NCI-H1417 treated with DMSO at 0.1 percent for 48 hours (cell line): Measurements from ENCODE around the gene ISM1.
"Not testable (repeated sequence)": the region's sequence is repeated elsewhere in the genome, so short reads cannot be mapped to it uniquely, and the experiment has no call there.

Experiments
- DNase-seq: peaks from one replicate; lab custom pipeline; 2025; lab: John Stamatoyannopoulos, UW

The ISM1 gene

DNA sequence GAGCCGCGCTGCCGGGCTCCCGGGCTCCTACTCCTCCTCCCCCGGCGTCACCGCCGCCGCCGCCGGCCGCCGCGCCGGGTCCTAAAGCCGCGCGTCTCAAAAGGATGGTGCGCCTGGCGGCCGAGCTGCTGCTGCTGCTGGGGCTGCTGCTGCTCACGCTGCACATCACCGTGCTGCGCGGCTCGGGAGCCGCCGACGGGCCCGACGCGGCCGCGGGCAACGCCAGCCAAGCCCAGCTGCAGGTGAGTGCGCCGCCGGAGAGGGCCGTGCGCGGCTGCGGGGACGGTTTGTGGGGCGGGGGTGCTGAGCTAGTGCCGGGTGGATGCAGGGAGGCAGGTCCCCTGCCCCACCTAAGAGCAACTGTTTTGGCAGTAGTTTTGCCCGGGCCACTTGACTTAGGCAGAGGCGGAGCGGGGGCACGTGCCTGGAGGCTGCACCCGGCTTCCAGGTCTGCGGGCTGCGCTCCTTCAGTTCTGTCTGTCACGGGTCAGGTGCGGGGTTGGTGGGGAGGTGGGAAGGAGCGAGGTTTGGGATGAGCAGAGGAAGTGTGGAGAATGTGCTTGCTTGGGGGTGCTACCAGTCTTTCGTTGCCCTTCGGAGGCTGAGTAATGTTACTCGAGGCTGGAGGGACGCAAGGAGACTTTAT, 722 bp downstream of the ISM1 start:
- DNase-seq, result no peak

DNA sequence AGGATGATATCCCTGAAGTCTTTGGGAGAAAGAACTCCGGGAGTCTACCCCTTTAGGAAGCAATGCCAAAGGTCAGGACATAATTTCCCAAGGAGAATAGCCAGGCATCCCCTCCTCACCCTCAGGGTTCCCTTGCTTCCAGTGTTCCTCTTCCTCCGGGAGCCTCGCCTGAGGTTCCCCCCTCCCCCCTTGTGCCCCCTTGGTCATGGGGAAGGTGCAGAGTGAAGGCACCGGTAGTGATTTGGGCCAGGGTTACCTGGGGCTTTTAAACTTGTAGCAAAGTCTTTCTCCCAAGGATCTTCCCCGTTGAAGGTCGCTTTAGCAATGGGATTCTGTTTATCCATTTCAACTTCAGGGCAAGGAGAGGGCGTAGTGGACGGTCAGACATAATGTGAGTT, 1.2 kb downstream of the ISM1 start:
- DNase-seq, result no peak

DNA sequence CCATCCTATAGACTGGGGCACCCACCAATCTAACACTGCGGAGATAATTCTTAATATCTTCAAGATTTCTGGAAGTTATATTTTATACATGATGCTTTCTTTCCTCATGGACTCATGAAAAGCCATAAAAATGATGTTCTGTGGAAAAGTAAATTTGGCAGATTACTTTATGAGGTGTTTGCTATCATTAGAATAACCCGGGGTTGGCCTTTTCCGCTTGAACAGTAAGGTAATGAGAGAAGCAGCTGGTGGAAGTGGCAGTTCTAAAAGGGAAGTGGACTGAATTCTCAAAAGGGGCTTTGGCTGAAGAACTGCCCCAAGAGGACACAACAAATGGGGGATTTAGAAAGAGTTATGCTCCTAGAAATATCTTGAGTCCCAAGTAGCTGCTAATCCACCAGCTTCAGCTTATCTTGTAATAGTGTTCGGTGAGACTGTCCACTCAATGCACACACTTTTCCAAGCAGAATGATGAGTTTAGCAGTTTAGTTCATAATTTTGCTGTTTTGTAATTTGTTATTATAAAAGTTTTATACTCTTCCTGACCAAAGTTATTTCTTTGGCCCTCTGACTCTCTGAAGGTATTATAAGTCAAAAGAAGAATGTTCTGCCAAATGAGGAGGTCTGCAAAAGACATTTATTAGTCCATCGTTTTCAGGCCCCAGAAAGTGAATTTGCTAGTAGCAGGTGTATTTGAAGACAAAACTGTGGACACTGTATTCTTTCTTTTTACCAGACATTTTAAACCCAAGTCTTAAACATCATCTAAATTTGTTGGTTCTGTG, 2.9 kb downstream of the ISM1 start:
- no peak for DNase-seq

DNA sequence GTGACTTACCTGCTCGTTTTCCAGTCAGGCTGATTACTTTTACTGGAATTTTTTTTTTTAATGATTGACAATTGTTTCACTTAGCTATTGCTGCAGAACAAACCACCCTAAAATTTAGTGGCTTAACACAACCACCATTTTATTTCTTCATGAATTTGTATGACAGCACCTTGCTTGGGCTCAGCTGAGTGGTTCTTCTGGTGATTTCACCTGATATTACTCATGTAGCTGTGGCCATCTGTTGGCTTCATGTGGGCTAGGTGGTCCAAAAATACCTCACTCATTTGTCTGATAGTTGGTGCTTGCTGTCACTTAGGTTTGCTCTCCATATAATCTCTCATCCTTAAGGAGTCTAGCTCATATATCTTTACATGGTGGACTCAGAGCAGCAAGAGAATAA, 5.3 kb downstream of the ISM1 start:
- no peak for DNase-seq

DNA sequence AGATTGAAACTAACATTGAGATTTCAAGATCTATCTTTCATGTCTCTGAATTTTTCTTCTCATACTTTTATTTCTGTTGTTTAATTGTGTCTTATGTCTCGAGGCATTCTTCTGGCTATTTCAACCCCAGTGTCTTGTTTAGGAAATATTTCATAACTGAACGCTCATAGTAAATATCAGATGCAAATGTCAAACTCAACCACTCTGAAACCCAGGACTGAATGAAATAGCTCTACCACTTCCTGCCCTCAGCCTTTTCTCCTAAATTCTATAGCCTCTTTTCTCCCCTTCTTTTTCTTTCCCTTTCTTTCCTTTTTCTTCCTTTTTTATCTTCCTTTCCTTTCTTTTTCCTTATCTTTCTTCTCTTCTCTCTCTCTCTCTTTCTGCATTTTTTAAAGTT, 7.7 kb downstream of the ISM1 start:
- DNase-seq, result no peak

DNA sequence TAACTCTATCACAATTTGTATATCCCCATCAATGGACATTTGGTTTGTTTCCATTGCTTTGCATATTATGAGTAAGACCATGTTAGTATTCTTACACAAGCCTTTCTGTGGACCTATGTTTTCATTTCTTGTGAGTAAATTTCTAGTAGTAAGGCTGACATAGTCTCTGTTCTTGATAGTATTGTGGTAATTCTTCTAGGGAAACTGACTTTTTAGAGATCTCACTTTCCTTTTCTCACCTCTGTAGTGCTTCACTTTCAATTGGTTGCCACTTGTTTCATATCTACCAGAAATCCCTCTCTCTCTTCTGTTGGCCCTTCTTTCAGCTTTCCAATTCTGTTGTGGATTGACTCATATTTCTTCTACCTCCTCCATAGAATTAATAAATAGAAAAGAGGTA, 8.5 kb downstream of the ISM1 start:
- no peak for DNase-seq

DNA sequence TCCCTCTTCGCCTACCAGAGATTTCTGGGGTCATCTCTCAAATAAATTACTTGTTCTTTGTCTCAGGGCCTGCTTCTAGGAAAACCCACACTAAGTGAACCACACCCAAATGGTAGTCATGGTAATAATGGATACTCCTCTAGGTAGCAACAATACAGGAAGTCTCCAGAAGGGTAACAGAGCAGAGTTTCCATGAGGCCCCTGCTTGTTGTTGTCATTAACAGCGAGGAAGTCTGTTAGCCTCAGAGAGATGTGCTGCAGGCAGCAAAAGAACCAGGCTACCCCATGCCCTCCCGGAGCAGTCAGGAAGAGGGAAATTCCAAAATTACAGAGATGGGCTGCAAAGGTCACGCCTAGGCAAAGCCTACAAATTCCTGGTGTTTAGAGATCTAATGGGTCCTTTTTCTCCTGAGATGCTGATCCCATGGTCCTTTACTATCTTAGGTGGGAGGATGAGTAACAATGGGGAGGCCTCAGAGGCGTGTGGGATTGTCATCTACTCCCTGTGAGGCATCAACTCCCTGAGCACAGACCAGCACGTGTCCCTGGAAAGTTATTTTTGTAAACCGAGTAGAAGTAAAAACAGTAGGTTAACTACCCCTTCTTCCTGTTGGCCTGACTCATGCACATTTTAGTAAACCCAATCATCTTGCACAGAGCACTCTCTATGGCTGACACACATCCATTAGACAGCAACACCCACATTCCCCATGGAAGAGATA, 10.1 kb downstream of the ISM1 start:
- DNase-seq, result no peak

DNA sequence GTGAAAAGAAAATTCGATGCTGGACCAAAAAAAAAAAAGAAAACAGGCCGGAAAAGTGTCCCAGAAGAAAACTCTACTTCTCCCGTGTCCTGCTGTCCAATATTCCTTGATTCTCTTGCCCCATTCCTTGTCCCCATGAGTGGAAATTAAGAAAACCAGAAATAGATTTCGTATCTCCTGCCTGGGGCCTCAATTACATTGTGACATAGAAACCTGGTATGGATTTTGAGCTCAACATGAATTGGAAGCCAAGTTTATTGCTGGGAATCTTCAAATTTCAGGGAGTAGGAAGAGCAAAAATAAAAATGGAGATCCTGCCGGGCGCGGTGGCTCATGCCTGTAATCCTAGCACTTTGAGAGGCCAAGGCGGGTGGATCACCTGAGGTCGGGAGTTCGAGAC, 11.9 kb downstream of the ISM1 start:
- DNase-seq, result no peak

DNA sequence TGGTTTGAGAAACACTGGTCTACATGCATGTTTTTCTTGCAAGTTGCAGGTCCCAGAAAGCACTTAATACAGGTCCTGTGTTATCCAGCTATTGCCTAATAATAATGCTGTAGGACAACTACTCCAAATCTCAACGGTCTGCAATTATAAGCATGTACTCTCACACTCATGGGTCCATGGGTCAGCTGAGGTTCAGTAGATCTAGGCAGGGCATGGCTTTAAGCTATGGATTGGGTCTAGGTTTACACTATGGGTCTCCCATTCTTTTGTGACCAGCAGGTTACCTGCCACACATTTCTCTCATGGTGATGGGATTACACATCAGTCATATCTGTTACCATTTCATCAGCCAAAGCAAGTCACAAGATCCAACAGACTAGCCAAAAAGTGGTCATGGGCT, 13.9 kb downstream of the ISM1 start:
- no peak for DNase-seq

DNA sequence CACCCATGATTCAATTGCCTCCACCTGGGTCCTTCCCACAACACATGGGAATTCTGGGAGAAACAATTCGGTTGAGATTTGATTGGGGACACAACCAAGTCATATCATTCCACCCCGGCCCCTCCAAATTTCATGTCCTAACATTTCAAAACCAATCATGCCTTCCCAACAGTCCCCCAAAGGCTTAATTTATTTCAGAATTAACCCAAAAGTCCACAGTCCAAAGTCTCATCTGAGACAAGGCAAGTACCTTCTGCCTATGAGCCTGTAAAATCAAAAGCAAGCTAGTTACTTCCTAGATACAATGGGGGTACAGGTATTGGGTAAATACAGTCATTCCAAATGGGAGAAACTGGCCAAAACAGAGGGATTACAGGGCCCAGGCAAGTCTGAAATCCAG, 15.3 kb downstream of the ISM1 start:
- not testable (repeated sequence) for DNase-seq

DNA sequence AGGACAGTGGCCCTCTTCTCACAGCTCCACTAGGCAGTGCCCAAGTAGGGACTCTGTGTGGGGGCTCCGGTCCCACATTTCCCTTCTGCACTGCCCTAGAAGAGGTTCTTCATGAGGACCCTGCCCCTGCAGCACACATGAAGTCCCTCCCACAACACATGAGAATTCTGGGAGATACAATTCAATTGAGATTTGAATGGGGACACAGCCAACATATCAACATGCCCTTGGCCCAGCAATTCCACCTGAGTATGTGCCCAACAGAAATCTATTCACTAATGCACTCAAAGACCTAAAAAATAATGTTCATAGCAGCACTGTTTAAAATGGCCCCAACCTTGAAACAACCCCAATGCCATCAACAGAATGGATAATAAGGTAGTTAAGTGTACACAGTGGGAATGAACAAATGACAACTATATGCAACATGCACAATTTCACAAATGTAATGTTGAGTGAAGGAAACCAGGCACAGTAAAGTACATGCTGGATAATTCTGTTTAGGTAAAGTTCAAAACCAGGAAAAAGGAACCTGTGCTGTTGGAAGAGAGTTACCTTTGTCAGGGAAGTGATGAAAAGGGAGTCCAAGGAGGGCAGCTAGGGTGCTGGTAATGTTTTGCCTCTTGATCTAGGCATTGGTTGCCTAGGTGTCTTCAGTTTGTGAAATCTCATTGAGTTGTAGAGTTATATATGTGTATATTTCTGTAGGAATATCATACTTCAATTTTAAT, 16.1 kb downstream of the ISM1 start:
- DNase-seq, result no peak

DNA sequence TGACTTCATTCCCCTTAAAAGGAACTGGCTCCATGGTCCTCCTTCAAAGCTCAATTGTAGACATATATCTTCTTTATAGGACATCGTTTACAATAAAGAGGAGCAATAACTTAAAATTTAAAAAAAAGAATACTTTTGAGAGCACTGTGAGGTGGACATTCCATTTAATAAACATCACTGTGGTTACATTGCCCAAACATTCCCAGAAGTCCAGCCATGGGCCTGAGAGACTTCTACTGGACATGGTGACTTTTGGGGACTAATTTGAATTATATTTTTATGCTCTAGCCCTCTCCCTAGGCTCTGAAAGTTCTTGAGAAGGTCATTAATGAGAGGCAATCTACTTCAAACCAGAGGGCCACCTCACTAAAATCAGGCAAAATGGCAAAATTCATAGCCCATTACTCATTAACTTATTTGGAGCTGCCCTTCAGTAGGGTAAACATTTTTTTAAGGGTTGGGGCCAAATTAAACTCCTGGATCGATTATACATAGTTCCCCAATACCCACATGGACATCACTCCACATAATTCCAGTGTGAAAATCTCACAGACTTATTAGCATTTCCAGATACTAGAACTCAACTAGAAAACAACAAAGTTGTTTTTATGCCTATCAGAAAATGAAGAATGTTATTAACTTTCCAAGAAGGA, 17.1 kb downstream of the ISM1 start:
- DNase-seq, result no peak

DNA sequence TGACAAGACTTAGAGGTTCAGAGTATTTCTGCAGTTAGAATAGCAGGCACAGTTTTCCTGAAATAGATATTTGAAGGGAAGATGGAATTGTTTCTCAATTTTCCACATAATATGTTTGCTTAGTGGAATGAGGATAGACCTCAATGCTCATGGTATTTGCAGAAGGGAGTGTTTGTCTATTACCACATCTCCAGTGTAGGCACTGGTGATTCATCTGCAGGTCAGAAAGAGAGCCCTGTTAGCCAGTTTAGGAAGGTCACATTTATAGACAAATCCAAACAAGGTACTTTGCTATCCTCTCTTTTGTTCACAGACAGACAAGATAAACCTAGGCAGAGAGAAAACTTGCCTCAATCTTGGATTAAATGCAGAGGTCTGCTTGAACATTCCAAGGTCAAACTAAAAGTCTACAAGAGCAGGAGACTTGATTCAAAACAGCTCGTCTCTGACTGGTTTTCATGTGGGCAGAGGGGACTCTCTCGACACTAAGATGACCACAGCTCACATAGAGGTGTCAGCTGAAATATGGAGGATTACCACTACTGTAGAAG, 22.8 kb downstream of the ISM1 start:
- no peak for DNase-seq

DNA sequence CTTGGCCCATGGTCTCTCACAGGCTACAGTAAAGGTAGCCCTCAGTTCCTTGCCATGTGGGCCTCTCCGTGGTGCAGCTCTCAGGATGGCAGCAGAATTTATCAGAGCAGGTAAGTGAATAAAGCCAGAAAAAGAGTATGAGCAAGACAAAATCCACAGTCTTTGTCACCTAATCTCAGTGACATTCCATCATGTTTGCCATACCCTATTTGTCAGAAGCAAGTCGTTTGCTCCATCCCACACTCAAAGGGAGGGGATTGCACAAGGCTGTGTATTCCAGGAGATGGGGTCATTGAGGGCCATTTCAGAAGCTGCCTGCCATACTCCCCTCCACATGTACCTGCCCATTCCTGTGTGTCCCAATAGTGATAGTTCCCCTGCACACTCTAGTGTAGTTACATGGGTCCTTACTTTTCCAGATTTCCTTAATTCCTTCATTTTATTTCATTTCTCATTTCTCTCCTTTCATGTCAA, 24.2 kb downstream of the ISM1 start:
- no peak for DNase-seq

DNA sequence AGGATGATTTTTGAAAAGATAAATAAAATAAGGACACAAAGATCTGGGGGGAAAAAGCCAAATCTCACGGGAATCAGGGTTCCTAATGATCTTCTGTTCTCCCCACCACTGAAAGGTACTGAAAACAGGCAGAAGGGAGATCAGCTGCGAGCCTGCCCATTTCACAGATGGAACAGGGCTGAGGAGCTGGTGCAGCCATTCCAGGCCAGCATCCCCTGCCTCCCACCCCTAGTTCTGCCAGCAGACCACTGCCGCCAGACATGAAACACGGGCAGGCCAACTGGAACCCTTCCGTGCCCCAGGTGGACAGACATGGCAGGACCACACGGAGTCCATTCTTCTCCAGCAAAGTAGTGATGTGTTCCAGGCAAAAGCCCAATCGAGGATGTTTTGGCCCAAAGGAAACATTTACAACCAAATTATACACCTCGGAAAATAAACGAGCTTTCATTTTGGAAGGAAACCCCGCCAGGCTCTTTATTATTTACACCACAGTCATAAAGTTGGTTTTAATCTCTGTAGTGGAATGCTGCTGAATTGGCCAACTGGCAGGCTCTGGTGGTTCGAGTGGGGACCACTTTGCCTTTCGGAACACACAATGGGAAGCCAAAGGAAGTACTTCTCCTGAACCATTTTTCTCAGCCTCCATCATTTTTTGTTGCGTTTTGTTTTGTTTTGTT, 28.2 kb downstream of the ISM1 start:
- DNase-seq, result no peak

DNA sequence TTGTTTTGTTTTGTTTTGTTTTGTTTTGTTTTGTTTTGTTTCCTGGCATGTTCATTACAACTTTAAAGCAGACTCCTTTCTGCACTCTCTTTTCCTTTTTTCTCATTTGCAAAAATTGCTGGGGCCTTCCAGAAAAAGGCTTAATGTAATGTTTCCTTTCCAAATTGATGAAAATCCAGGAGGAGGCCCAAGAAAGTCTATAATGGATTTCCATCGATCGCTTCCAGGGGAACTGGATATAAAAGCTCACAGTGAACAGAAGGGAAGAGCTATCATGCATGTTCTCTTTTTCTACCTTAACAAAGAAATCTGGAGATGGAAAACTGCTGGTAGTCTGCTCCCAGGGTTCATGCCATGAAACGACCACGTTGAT, 28.7 kb downstream of the ISM1 start:
- no peak for DNase-seq

DNA sequence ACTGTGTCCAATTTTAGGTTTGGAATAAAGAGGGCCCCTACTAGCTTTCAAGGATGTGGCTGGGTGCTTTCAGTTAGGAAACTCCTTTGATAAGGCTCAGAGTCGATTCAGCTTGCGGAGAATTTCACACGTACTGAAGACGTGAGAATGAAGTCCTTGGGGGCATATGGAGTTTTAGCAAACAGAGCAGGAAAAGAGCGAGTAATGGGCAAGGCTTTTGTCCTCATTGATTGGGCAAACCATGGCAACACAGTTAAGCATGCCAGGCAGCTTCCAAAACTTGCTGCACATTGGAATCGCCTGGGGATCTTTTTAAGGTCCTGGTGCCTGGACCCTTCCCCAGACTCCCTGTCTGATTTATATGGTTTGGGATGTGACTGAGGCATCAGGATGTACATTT, 29.2 kb downstream of the ISM1 start:
- no peak for DNase-seq

DNA sequence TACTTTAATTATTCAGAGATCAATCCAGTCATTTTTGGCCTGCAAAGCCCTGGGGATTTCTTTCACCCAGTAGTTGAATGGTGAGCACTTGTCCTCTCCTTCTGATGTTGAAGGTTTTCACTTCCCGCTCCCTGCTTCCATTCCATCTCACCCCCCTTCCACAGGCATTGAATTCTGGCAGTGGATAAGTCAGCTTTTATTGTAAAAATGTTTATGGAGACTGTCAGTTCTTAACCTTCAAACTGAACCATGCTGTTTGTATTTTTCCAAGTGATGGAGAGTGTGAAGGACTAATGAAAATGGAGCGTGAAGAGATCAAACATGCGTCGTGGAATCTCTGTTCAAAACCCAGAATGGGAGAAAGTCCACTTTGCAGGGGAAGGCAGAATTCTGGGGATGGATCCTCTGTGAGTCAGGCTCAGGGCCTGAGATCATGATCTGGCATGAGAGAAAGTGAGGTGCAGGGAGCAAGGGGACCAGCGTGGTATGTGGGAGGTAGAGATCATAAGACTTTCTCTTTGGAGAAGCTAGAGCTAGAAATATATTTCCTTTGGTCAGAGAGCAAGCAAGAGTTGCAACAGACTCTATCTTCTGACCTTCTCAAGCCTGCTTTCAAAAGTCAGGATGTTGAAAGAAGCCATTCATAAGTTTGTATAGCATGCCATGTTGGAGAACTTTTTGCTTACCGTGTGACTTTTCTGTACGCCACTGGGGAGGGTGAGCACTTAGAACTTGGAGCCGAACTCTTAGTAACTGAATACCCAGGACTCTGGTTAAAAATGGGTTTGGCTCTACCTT, 30.2 kb downstream of the ISM1 start:
- no peak for DNase-seq

DNA sequence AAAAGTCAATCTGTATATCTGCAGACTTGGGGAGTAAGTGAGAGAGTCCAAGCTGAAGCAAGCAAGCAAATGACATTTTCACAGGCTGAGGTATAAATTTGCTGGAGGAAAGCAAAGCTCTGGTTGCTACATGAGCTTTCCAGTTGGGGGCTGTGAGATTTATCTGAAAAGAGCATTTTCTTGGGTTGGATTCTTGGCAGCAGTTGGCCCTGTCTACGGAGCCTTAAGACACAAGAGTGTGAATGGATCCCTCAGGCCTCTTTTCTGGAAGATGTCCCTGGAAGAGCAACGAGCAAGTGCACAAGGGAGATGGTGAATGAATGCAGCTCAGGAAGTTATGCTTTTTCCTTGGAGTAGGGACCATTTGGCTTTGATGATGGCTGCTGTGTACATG, 30.8 kb downstream of the ISM1 start:
- no peak for DNase-seq

DNA sequence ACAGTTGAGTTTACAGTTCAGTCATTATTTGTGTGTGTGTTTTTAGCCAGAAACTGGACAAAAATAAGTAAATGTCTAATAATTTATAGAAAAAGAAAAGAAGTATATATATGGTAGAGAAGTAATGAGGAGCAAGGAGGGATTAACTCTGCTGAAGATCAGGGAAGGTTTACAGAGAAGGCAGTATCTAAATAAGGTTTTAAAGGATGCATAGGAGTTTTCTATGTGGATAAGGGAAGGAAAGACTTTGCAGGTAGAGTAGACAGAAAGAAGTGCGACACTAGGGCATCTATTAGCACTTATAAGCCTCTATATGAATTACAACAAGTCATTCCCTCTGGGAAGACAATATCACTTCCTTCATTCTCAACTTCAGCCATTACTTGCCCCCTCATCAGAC, 34.3 kb downstream of the ISM1 start:
- DNase-seq, result no peak
